HG02943 (cell line): ENCODE results near the gene ASTL.

Source experiments
- ATAC-seq: cut with Tn5 transposase; IDR thresholded peaks from one replicate; pipeline ENCODE4 v1.9.1; 2021; ENCODE audit warnings: mild to moderate bottlenecking, low read depth, moderate library complexity; ENCODE audit not compliant: unreplicated experiment

The ASTL gene

DNA sequence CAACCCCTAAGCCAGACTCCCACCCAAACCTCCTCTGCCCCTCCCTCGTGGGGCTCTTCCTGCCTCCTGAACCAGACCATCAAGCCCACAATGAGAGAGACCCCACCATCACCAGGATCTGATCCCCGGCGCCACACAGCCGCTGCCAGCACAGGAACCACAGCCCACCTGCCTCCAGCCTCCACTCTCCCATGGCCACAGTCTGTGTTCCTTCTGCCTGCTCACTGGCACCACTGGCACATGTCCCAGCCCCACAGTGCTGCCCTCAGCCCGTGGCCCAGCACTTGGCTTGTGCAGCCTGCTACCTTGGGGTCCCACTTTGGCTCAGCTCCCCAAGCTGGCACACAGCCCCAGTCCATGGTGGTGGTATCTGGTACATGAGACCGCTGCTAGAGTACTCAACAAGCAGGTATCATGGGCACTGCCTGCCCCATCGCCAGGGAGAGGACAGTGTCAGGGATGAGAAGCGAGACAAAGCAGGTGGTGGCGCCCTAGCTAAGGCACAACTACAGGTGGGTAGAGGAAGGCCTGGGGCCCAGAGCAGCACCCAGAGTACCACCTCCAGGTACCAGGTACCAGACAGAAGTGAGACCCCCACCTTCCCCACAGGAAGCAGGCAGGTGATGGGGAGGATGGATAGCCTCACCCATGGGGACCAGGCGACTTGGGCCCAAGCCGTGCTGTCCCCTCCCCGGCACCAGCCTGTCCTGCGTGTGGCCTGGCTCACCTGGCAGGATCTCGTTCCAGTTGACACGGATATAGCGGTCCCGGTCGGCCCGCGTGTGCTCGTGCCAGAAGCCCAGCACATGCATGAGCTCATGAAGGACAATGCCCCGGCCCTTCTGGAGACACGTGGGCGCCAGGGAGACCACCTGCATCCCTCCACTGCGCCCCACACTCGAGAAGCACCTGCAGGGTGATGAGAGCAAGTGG is 6.2 kb downstream of the ASTL start:
- ATAC-seq: no peak

DNA sequence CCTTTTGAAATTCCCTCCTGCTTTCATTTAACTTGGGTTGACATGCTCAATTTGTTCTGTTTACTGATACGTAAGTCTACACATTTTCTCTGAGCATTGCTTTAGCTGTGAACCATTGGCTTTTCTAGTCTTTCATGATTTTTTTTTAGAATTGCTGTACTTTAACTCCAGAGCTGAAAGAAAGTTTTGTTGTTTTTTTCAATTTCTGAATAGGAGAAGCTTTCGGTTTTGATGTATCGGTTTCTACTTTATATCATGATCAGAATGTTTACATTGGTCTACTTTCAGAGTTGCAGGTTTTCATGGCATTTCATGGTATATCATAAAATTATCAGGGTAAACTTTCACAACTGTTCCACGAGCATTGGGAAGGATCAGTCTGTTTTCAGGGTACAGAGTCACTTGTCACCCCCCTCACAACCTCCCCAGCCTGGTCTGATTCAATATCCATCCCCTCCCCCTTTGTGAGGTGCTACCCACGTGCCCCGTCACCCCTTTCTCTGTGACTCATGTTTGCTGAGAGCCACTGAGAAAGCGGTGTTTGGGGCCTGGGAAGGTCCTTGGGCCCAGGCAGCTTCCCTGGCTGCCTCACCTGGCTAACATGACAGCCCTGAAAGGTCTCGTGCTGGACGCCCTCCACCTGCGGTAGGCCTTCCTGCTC is 7.0 kb downstream of the ASTL start:
- no peak for ATAC-seq

DNA sequence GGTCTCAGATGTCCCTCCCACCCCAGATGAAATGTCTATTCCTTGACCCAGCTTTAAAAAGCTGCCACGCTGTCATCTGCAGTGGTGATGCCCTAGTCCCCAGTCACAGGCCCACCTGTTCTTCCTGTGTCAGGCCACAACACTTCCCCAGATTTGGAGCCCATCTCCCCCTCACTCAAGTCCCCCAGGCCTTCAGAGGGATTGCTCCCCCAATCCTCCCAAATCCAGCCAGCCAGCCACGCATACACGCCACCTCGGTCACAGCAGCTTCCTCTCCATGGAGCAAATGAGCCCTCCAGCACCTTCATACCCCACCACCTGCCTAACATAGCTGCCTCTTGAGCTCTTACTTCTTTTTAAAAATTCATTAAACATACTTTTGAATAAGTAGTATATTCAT is 7.8 kb downstream of the ASTL start:
- ATAC-seq: no peak

DNA sequence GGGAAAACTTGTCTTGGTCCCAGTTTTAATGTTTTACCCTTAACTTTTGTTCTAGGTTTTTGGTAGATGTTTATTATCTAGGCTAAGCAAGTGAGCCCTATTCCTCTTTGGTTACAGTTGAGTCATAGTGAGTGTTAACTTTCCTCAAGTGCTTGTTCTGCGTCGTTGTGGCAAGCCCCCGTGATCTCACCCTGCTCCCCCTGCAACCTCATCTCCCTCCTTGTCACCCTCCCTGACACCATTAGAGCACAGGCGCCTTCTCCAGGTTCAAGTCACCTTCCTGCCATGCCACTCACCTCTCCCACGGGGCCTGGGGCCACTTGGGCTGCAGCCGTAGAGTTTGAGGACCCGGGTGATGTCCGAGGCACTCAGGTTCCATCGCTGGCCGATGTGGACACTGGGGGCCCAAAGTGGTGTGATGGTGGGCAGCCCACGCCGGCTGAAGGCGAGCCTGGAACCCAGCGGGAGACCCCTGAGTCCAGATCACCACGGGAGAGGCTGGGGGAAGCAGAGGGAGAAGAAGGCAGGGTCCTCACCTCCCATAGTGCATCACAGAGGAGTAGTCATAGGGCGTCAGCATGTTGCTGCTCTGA is 8.7 kb downstream of the ASTL start:
- no peak for ATAC-seq

DNA sequence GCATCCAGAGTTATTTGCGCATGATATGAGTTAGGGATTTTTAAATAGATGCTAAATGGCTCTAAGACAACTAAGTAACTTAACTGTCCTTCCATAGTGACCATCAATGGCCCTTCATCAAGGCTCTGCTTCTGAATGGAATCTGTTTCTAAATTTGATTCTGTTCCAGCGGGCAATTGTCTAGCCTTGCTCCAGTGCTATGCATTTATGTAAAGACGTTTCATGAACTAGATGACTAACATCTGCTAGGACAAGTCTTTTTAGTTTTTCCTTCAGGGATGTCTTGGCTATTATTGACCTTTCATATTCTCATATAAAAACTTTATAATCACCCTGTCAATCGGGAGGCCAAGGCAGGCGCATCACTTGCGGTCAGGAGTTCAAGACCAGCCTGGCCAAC is 9.8 kb downstream of the ASTL start:
- ATAC-seq: no peak

DNA sequence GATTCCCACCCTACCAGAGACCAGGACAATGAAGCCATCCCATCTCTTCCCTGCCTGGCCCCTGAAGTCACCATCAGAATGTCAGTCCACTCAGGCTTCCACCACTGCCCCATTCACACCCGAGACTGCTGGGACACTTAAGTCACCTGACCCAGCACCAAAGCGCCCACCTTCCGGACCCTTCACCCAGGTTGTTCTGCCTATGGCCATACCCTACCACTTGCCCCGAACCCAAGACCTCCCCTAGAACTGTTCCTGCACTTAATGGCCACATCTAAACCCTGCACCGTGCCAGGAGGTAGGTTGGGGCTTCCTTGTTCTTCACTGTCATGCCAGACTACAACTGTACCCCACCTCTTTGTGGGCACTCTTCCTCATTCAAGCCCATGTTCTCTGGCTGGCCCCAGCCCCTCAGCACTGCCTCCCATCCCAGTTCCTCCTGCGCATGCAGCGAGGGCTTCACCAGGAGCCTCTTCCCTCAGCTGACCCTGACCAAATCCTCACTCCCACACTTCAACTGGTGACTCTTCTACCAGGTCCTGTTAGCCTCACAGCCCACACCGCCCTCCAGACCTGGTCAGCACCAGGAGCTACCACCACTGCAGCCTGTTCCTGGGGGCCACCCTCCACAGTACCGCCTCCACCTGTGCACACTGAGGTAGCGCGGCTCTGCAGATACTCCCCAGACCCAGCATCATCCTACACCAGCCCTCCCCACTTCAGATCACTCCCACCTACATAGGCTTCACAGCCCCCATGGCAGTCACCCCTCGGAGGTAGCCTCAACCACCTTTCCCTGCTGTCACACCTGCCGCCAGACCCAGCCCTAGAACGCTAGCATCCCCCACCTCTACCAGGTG is 13.7 kb downstream of the ASTL start:
- no peak for ATAC-seq

DNA sequence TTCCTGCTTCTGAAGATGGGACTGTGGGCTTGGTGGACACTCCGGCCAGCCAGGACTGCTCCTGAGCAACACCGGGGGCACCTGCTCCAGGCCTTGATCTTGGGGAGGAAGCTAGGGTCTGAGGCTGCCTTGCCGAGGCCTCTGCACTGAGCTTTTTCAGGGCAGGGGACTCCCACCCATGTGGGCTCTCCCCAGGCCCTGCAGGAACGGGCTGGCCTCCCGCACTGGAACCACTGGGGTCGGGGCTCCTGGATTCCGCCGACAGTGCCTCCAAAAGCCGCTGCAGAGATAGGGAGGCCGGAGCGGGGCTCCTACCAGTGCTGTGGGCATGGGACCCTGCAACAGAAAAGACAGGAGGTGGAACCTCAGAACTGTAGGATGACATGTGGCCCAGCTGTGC is 14.4 kb downstream of the ASTL start:
- no peak for ATAC-seq

DNA sequence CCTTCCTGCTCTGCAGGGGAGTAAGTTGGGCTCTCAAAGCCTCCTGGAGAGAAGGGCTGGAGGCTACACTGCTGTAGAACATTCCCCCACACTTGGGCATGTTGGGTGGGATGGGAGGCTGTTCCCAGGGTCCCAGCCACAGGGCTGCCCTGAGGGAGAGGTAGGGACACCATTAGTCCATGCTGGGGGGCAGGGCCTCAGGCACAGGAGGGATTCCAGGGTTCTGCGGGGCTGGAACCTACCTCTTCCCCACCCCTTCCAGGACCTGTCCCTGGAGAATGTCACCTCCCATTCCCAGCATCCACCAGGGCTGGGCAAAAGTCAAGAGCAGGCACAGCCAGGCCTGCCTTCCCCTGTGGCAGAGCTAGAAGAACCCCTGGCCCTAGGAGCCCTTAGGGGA is 15.0 kb downstream of the ASTL start:
- no peak for ATAC-seq

DNA sequence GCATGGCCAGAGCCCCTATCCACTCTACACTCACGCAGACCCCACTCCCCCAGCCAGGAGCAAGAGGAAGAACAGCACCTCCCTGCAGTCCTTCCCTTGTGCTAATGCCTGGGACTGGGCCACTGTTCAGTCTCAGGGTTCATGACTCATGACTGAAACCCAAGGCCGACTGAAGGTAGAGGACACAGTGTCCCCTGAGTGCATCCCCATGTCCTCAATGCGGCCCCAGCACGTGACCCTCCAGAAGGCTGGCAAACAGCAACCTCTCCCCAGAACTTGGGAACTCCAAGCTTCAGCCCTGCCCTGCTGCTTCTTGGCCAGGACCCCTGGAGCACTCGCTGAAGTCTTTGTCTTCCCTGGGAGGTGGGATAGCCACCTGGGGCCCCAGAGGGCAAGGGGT is 15.9 kb downstream of the ASTL start:
- no peak for ATAC-seq

DNA sequence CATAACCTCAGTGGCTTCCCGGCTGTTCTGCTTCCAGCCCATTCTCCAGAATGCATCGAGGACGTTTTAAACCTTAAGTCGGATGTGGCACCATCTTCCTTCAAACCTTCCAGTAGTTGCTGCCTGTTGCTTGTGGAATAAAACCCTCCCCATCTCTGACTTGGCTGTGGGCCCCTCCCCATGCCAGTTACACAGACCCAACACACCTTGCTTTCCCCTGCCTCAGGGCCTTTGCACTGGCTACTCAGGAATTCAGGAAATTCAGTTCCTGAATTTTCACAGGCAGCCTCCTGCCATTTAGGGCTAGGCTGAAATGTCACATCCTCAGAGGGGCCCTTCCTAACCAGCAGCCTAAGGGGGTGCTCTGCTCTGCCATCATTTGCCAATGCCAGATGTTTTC is 16.9 kb downstream of the ASTL start:
- no peak for ATAC-seq

DNA sequence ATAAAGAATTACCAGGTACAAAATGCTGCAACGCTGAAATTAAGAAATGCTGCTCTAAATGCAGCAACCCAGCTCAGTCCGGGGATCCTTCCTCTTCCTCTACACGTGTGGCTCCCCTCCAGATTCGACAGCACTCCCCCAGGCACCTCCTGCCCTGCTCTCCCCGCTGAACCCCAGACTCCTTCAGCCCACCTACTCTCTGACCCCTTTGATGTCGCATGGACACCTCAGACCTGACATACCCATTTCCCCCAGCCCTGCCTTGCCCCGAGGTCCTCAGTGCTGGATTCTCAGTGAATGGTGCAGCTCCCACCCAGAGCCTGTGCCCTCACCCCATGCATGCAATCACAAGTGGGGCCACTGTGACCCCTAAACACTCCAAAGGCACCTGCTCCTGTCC is 17.3 kb downstream of the ASTL start:
- ATAC-seq: no peak

DNA sequence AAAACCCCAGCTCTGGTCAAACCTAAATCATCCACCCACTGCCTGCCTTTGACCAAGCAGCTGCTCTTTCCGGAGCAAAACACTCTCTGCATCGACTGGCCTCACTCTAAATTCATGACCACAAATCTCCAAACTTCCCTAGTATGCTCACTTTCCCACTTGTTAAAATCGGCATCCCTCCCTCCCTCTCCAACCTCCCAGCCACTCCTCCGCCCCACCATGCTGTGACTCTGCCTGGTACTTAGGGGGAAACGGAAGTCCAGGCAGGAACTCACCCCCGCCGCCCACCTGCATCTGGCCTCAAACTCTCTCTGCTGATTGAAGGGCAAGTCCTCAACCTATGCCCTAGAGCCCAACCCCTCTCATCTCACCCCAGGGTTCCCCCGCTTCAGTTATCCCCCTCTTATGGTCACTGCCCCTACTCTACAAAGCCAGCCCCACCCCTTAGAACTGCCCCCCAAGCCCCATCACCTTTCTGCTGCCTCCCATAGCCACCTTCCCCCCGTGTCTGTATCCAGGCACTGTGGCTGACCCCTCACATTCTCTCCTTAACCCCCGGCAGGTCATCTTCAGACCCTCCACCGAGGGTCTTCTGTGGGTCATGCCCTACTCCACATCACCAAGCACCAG is 18.1 kb downstream of the ASTL start:
- ATAC-seq: no peak

DNA sequence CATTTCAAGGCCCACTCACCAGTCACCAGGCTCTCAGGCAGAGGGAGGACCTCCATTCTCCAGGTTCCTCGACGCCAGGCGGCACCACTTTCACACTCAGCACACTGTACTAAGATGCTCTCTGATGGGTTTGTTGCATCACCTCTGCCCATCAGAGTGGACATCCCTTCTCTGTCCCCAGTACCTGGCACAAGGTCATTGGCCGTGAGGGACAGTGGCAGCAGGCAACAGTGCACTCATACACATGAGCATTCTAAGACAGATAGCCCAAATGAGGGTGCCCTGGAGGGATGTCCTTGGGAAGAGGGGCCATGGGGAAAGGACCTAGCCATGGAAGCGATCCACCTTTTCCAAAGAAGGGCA is 18.9 kb downstream of the ASTL start:
- no peak for ATAC-seq

DNA sequence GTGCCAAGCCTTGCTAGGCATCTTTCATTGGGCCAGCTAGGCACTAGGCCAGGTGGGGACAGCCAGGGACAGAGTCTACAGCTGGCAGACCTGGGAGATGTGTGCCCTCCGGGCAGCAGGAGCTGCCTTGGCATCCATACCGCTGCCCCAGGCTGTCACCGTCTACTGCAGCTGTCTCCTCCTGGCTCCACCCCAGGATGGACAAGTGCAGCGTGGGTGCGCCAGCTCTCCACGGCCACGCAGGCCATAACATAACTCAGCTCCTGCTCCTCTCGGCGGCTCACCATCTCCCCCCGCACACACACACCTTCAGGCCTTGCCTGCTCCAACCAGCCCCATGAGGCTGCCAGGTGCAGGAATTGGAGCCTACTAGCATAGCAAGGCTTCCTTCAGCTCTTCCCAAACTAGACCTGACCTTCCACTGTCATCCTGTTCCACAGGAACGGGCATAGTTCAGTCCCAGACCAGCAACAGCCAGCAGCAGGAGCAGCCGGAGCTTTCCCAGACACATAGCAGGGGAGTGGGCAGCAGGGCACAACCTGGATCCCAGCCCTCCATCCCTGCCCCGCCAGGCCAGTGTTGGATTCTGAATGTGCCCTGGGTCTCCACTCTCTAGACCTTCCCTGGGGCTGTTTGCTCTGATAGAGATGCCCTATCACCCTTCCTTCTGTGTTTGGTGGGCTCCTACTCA is 19.5 kb downstream of the ASTL start:
- ATAC-seq: no peak

DNA sequence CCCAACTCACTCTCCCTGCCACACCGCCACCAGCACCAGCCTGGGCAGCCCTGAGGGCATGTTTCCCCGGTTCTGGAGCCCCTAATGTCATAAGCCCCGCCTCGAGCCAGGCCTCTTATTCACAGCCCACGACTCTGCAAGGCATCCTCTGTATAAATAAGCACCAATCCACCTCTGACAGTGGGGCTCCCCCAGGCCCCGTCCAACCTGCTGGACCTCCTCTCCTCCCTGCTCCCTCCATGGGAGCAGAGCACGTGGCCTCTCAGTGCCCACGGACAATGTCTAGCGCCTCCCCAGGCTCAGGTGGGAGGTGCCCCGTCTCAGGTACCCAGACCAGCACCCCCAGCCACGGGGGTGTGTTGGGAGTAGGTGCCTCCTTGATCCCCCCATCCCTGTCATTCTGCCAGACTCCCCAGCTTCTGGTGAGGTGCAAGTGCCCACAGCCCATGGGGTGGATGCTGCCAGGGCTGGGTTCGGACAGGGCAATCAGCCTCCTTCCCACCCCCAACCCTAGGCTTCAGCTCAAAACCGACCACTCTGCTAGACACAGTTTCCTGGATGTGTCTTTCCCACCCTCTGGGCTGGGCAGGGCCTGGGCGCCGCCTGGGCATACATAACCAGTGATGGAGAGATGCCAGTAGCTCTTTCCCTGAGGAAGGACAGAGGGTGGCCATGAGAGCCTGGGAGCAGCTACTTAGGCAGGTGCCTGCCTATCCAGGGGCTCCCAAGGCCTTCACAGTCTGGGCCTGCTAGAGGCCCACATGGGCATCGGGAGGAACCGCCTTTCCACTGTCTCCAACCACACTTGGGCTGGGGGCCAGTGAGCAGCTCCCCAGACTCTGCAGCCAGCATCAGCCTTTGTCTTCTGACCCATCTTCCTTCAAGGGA is 20.4 kb downstream of the ASTL start:
- no peak for ATAC-seq

DNA sequence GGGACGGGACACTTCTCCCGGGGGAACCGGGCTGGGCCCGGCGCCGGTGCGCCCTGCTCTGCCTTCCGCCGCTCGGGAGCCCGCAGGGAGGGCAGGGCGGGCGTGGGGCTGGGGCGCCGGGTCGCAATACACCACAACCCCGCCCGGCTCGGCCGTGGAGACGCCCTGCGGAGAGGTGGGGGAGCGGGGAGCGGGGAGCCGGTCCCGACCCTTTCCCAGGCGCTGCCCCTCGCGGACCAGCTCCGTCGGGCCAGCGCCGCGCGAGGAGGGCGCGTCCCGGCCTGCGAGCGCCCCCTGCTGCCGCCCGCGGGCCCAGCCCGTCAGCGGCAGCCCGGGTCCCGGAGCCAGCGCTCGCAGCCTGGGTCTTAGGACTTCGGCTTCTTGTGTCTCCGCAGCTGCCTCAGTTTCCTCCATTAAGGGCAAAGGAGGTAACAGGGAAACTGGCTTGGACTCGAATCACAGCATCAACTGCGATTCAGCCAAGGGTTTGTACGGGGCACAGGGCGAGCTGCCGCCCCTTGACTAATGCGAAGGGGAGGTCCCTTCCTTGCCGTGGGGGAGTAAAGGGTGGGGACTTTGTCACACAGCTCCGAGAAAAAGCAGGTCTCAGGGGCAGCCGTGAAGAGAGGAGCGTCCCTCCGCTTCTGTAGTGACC is 21.3 kb downstream of the ASTL start:
- ATAC-seq: peak; percentile 55

DNA sequence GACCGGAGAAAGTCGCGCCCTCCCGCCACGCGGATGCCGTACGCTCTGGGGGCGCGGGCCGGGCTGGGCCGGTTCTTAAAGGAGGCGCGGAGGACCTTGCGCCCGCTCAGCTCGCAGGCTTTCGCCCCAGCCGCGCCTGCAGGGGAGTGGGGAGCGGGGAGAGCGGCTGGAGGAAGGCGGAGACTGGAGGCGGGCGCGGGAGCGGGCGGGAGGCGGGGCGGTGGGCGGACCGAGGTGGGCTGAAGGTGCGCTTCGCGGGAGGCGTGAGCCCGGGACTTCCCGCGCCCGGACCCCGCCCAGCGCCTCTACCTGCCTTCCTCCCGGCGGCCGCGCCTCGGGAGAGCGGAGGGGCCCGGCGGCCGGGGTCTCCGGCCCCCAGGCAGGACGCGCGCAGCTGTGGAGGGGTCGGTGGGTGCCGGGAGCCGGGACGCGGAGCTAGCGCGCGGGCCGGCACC is 21.9 kb downstream of the ASTL start, which contains the start of gene ADRA2B:
Gene ADRA2B (minus strand): TSS at position 148 of the 455 bp plus-strand sequence. CDS start 422 bp downstream, outside the sequence.
- ATAC-seq: peak; percentile 48
